Measurements from ENCODE around the gene CRACDL.

Gene CRACDL

DNA sequence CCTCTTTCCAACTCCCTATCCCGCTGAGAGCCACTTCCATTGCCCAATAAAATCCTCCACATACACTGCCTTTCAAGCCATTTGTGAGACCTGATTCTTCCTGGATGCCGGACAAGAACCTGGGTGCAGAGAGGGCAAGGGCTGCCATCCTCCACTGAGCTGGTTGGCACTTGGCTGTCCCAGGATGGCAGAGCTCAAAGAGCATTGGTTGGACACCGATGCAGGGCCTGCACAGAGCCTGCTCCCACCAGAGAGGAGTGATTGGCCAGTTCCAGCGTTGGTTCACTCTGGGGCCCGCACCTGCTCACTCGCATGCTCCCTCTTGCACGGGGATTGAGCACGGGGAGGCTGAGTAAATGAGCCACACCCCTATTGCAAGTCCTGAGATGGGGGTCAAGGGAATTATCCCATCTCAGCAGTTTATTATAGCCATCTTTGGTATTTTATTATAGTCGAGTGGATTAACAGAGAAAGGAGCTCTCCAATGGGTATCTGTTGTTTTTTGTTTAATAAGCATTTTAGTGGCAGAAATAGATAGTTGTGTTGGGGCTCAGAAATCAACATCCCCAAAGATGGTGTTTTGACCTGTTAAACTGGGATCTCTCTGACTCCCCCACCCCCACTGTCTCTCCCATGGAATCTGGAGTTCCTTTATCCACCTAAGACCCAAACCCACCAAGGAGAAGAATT lies 185.3 kb downstream of the CRACDL start:
- no peak for DNase-seq (ENCODE audit: low read depth)
- TF ChIP-seq, protein P1, sequence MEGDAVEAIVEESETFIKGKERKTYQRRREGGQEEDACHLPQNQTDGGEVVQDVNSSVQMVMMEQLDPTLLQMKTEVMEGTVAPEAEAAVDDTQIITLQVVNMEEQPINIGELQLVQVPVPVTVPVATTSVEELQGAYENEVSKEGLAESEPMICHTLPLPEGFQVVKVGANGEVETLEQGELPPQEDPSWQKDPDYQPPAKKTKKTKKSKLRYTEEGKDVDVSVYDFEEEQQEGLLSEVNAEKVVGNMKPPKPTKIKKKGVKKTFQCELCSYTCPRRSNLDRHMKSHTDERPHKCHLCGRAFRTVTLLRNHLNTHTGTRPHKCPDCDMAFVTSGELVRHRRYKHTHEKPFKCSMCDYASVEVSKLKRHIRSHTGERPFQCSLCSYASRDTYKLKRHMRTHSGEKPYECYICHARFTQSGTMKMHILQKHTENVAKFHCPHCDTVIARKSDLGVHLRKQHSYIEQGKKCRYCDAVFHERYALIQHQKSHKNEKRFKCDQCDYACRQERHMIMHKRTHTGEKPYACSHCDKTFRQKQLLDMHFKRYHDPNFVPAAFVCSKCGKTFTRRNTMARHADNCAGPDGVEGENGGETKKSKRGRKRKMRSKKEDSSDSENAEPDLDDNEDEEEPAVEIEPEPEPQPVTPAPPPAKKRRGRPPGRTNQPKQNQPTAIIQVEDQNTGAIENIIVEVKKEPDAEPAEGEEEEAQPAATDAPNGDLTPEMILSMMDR (IDR thresholded peaks at IDR 0.05; ENCODE audit: control insufficient read depth, extremely low read depth, insufficient read depth), result no peak
- no peak overlapping the region for H3K4me3 ChIP-seq (ENCODE audit: low read depth, low read length)

DNA sequence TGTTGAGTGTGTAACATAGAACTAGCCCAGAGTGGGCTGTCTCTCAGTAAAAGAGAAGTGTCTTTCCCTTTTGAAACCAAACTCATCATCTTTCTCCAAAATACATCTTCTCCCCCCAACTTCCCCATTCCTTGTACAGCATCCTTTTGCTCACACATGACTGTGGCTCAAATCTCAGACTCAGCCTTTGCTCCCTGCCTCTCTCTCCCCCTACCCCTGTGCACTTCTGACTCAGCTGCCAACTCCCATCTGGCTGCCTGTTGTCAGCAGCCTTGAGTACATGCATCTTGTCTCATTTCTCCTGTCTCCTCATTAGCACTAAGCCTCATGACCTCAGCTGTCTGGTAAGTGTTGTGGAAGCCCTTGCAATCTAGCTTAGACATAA lies 187.0 kb downstream of the CRACDL start:
- TF ChIP-seq, protein P1 (IDR thresholded peaks at IDR 0.05; ENCODE audit: control insufficient read depth, extremely low read depth, insufficient read depth), result no peak
- no peak for DNase-seq (ENCODE audit: low read depth)
- no peak overlapping the region for H3K4me3 ChIP-seq (ENCODE audit: low read depth, low read length)

DNA sequence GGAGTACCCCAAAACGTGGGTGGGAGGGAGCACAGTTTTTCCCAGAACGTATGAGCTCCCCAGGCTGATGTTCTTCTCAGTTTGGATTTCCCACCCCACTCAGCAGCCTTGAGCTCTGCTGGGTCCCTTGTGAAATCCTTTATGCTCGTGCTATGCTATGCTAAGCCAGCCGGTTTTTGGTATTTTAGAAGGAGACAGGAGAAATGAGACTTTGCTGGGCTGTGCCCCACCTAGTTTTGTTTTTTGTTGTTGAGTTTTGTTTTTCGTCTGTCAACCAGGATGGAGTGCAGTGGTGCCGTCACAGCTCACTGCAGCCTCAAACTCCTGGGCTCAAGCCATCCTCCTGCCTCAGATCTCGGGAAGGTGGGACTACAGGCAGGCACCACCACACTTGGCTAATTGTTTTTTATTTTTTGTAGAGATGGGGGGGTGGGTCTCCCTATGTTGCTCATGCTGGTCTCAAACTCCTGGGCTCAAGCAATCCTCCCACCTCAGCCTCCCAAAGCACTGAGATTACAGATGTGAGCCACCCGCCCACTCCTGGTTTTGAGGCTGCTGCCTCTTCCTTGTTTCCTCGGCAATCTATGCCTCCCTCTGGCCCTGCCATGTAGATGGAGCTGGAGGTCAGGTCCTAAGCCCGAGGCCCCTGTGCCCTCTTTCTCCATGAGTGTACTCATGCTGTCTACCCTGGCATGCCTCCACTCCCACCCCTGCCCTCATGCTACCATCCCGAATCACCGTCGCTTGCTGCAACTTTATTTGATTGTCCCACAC lies 187.5 kb downstream of the CRACDL start:
- DNase-seq (ENCODE audit: low read depth), result no peak
- no peak overlapping the region for H3K4me3 ChIP-seq (ENCODE audit: low read depth, low read length)
- TF ChIP-seq, protein P1 (IDR thresholded peaks at IDR 0.05; ENCODE audit: control insufficient read depth, extremely low read depth, insufficient read depth), result no peak

DNA sequence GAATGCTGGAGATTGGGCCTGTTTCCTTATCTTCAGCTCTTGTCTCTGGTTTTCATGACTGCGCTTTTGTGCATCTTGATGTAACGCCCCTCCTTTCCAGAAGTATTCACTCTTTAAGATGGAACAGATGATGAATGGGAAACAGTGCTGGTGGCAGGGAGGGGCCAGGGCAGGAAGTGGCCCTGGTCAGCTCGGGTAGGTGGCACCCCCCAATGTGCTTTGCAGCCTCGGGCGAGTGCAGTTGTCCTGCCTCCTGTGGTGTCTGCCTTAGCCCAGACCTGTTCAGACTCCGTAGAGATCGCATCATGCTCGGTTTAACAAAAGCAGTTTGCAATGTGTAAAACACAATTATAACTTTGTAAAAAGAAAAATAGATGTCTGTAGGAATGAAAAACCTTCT lies 188.1 kb downstream of the CRACDL start:
- TF ChIP-seq, protein P1 (IDR thresholded peaks at IDR 0.05; ENCODE audit: control insufficient read depth, extremely low read depth, insufficient read depth), result no peak
- H3K4me3 ChIP-seq (ENCODE audit: low read depth, low read length), result no peak overlapping the region
- no peak for DNase-seq (ENCODE audit: low read depth)

DNA sequence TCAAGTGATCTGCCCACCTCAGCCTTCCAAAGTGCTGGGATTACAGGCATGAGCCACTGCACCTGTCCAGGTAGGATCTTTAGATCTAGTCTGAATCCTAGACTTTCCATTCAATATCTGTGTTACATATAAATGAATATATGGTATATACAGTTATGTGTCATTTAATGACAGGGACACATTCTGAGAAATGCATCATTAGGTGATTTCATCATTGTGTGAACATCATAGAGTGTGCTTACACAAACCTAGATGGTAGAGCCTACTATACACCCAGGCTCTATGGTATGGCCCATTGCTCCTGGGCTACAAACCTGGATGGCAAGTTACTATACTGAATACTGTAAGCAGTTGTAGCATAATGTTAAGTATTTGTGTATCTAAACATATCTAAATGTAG lies 189.6 kb downstream of the CRACDL start:
- TF ChIP-seq, protein P1 (IDR thresholded peaks at IDR 0.05; ENCODE audit: control insufficient read depth, extremely low read depth, insufficient read depth), result no peak
- DNase-seq (ENCODE audit: low read depth), result no peak
- H3K4me3 ChIP-seq (ENCODE audit: low read depth, low read length), result no peak overlapping the region

DNA sequence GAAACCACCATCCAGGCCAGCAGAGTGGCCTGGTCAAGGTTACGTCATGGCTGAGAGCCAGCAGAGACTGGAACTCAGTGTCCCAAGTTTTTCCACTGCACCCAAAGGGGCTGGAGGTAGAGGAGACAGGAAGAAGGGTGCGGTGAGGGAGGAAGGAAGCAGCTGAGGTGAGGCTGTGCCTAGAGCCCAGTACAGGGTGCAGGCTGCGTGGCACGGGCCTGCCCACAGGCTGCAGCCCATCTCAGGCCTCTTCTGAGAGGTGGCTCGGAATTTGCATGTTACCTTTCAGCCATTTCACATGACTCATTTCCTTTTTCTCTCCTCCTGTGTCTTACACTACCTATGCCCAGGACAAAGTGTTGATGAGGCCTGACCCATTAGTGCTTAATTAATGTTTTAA lies 191.4 kb downstream of the CRACDL start:
- no peak overlapping the region for H3K4me3 ChIP-seq (ENCODE audit: low read depth, low read length)
- DNase-seq (ENCODE audit: low read depth), result no peak
- TF ChIP-seq, protein P1 (IDR thresholded peaks at IDR 0.05; ENCODE audit: control insufficient read depth, extremely low read depth, insufficient read depth), result no peak

Measured in LNCaP clone FGC (cell line).